Colon (tissue), 2 donors: ENCODE results near the gene ADPRHL1.
"Not testable (repeated sequence)": the region's sequence is repeated elsewhere in the genome, so short reads cannot be mapped to it uniquely, and the experiment has no call there.

Experiments
- FAIRE-seq: peaks from 2 replicates; lab custom pipeline; 2012; peaks lifted over from hg19 to GRCh38; lab: Jason Lieb, UNC
- donor health status: control.
- donor health status: control.

The ADPRHL1 gene

GRCh38 chr13:113477724-113478123 lies 24.4 kb upstream of the ADPRHL1 start:
- FAIRE-seq = no peak

GRCh38 chr13:113476811-113477210 lies 23.5 kb upstream of the ADPRHL1 start:
- no peak for FAIRE-seq

DNA sequence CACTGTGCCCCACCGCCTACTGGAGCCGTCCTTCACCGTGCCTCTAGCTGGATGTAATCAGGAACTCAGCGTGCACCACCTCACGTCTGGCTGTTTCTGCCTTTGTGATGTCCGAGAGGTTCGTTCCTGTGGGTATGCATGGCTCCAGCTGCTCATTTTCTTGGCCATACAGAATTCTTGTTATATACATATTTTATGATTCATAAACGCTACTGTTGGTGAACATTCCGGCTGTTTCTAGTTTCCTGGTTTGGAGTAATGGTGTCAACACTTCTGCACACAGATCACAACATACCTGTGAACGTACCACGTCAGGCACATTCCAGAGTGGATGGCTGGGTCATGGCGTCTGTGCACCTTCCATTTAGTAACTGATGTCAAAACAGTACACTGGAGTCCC lies 22.6 kb upstream of the ADPRHL1 start:
- FAIRE-seq = no peak

DNA sequence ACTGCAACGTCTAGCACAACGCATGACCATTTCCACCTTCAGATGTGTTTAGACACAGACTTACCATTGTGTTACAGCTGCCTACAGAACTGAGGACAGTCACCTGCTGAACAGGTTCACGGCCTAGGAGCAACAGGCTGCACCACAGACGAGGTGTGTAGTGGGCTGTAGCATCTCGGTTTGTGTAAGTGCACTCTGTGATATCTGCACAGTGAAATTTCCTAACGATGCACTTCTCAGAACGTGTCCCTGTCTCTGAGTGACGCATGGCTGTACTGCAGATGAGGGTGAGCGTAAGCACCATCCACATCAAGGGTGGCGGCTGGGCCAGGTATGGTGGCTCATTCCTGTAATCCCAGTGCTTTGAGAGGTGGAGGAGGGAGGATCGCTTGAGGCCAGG lies 22.0 kb upstream of the ADPRHL1 start:
- FAIRE-seq = no peak

DNA sequence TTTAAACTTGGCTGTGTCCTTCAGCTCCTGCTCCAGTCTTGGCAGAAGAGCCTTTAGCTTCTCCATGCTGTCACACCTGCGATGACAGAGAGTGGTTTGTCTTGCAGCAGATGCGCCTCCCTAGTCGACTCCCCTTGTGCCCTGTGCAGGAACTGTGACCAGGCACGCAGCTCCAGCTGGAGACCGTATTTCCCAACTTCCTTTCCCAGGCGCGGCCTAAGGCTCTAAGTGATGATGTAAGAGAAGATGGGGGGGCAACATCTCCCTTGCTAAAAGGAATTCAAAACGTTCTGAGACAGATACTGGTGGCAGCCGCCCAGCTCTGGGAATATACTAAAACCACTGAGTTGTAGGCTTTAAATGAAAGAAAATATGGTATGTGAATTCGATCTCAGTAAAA lies 20.9 kb upstream of the ADPRHL1 start:
- FAIRE-seq = no peak

GRCh38 chr13:113472355-113473025 lies 19.2 kb upstream of the ADPRHL1 start:
- no peak for FAIRE-seq

DNA sequence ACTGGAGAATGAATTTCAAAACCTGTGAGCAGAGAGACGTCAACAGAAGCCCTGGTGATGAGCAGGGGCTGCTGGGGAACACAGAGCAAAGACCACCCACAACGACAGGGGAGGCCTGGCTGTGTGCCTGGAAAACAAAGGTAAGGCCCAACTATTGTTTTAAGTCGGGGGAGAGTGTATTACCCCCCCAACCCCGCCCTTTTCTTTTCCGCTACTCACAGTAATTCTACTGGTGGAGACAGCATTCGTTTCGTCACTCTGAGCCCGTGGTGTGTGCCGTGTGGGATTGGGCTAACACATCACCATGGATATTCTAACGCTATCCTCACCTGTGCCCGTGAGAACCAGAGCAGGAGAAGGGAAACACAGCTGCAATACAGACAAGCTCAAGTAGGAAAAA lies 18.6 kb upstream of the ADPRHL1 start:
- no peak for FAIRE-seq

GRCh38 chr13:113470635-113471163 lies 17.4 kb upstream of the ADPRHL1 start:
- FAIRE-seq = not testable (repeated sequence)

DNA sequence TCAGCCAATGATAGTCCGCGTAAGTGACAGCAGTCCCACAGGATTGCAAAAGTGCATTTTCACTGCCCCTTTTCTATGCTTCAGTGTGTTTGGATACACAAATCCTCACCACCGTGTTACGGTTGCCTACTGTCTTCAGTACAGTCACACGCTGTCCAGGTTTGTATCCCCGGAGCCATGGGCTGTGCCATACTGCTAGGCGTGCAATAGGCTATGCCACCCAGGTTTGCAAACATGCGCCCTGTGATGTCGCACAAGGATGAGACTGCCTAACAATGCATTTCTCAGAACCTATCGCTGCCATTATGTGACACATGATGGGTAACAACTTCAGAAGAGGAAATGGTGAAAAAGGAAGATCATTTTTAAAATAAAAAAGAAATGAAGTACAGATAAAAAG lies 16.8 kb upstream of the ADPRHL1 start:
- no peak for FAIRE-seq

DNA sequence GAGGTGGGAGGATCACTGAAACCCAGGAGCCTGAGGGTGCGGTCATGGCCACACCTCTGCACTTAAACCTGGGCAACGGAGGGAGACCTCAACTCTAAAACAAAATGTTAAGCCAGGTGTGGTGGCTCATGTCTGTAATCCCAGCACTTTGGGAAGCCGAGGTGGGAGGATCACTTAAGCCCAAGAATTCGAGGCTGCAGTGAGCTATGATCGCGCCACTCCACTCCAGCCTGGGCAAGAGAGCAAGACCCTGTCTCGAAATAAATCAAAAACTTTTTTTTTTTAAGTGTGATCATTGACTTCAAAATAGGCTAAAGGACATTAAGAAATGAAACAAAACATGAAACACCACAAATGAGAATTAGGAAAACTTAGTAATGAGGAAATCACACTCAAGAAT lies 16.3 kb upstream of the ADPRHL1 start:
- FAIRE-seq = no peak

DNA sequence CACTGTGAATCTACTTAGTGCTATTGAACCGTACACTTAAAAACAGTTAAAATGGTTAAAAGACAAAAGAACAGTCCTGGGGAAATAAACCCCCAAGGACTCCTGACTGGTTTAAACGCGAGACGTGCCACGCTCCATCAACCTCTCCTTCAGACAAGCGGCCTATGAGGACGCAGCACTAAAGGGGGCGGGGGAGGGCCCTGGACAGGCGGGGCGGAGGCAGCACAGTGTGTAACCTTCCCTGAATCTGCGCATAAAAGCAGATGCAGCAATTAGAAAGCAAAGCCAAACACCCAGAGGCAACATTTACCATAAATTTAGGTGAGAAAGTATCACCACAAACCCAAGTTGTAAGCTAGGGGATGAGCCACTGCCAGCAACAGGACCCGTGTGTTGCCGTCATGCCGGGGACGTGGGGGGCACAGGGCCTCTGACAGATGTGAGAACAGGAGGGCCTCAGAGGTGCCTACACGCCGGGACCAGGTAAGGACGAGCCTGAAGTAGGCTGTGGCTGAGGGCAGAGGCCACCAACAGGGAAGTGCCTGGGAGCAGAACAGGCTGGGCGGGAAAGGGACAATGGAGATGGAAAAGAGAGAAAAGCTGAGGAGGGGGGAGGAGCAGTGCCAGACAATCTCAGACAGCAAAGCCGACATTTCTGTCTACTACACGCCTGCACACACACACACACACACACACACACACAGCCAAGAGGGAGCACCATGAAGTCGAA lies 15.3 kb upstream of the ADPRHL1 start:
- no peak for FAIRE-seq

DNA sequence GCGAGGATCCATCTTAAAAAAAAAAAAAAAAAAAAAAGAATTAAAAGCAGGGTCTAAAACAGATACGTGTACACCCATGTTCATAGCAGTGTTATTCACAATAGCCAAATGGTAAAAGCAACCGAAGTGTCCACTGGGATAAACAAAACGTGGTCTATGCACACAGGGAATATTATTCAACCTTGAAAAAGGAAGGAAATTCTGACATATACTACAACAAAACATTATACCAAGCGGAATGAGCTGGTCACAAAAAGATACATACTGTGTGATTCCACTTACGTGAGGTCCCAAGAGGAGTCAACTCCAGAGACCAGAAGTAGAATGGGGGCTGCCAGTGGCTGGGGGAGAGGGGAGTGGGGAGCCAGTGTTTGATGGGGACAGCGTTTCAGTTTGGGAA lies 14.7 kb upstream of the ADPRHL1 start:
- FAIRE-seq = no peak

- FAIRE-seq = no peak
Measured at GRCh38 chr13:113466383-113466782, 13.1 kb upstream of the ADPRHL1 start.

DNA sequence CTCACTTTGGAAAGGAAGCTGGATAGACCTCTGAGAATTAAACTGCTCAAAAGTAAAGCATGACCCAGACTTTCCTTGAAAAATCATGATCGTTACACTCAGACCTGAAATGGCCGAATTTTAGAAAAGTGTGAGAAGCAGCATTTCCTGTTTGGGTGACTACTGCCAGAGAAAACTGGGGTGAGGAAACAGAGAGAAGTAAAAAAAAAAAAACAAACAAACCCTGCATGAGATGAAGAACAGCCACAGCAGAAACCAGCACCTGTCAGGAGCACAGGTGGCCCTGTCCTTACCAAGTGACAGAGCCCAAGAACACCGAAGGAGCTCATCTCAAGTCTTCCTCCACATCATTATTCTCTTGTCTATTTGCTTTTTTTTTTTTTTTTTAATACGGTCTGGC lies 12.0 kb upstream of the ADPRHL1 start:
- no peak for FAIRE-seq

DNA sequence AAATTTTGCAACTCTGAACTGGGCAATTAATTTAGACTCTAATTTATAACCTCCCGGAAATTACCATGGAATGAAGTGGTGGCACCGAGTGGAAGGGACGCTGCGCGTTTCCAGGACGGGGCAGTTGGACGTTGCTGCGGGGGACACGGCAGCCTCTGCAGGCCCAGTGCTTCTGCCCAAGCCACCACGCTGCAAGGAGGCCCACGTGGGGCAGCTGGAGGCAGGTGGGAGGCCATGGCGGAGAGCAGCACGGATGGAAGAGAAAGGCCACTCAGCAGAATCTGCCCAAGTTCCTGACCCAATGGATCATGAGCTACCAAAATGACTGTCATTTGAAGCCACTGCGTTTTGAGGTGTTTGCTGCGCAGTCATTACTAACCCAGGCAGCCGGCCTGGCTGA lies 11.2 kb upstream of the ADPRHL1 start:
- no peak for FAIRE-seq

- FAIRE-seq = no peak
Measured at GRCh38 chr13:113461022-113461751, 7.9 kb upstream of the ADPRHL1 start.

GRCh38 chr13:113460599-113460998 lies 7.3 kb upstream of the ADPRHL1 start:
- no peak for FAIRE-seq

- no peak for FAIRE-seq
Measured at GRCh38 chr13:113460064-113460555, 6.8 kb upstream of the ADPRHL1 start.

DNA sequence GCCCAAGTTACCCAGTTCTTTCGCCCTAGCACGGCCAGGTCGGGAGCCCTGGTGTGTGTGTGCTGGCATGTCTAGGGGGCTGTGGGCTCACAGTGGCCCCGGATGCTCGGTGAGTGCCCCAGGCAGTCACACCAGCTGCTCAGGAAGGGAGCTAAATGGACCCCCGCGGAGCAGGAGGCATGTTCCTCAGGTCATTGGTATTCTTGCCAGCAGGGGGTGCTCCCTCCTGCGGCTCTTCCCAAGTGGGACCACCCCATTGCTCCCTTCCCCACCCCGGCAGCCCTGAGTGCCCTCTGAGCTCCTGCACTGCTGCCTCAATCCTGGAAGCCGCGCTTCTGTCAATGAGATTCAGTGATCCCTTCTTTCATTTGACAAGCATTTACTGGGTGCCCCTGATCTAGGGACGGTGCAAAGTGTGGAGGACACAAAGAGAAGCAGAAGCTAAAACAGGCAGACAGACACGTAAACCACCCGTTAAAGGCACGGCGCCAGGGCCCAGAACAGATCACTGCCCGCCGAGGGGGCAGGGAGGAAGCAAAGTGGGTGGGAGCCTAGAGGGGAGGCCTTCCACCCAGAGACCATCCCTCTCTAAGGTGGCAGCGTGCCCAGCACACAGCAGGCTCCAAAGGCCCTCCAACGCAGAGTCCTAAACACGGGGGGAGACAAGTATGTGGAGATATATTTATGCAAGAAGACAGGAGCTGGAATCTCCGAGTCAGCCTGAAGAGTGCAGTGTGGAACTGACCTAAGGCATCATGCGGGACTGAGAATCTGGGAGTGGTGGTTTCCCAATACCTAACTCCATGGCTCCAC lies 5.2 kb upstream of the ADPRHL1 start:
- no peak for FAIRE-seq

GRCh38 chr13:113457510-113457909 lies 4.2 kb upstream of the ADPRHL1 start:
- no peak for FAIRE-seq

DNA sequence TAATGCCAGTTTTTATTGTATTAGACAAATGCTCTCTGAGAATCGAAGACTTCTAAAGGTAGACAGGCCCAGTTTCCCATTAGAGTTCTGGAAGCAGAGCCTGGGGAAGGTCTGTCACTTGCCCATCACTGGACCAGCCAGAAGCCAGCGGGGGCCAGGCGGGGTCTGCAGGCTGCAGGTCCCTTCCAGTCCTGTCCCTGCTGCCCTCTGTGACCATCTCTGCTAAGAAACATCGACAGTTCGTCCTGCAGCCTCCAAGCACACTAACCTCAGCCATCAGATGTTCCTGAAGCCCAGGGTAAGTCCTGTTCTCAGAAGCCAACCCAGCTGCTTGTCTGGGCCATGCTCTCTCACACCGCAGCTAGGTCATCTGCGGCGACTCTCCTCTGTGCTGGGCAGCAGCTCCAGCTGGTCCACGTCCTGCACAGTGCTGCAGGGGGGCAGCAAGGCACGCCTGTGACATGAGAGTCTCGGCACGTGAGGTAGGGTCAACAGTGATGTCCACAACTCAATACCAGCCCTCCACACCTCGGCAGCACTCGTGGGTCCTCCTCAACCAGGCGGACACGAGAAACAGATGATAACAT lies 2.9 kb upstream of the ADPRHL1 start:
- no peak for FAIRE-seq

DNA sequence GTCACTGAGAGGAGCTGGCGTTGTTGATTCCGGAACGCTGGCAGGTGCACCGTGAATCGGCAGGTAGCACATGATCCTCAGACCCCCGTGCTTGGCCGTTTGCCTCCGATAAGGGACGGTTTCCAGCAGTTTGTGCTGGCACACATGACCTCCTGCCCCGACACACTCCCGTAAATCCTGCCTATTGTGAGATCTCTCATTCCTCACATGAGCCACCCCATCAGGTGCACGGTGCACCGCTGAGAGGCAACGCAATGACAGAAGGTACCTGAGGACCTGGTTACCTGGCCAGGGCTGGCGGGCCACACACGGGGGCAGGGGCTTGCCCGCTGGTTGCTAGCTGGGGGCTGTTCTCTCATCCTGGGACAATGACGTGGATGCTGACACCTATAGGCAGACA lies 2.1 kb upstream of the ADPRHL1 start:
- no peak for FAIRE-seq
